Esophagus mucosa (tissue), 1 donor: ENCODE results near the gene OPN3. TPM values are rescaled to one million over a fixed set of nuclear protein-coding genes. Genes with fewer than 3 reads are reported as not detected.

Experiments used
- ATAC-seq: fragments of 200-7000 bp; cut with Tn5 transposase; one replicate; pipeline ENCODE4 v1.9.1; 2020
- total RNA-seq: library from RNA; stranded (reverse); gene quantifications from one replicate; pipeline ENCODE4 v1.2.4, GENCODE V29; 2023
- donor health status: DM: yes; HTN: yes; CAD: no.

Gene OPN3
- total RNA-seq, 1 donor from 2014 or later = 11.0 TPM

DNA sequence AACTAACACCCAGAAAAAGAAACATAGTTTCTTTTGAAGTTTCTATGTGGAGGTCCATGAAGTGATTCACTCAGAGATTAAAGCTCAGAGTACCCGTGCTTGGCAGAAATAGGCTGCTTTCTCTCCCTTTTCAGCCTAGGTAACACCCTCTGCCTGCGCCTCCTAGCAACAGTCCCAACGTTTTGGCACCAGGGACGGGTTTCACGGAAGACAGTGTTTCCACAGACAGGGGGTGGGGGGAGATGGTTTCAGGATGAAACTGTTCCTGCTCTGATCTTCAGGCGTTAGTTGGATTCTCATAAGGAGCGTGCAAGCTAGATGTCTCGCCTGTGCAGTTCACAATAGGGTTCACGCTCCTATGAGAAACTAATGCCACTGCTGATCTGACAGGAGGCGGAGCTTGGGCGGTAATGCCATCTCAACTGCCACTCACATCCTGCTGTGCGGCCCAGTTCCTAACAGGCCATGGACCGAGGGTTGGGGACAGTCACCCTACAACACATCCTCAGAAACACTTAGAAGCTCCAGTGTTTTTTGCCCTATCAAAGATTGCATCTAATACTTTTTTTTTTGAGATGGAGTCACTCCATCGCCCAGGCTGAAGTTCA lies 53.2 kb downstream of the OPN3 start:
- ATAC-seq = no peak

DNA sequence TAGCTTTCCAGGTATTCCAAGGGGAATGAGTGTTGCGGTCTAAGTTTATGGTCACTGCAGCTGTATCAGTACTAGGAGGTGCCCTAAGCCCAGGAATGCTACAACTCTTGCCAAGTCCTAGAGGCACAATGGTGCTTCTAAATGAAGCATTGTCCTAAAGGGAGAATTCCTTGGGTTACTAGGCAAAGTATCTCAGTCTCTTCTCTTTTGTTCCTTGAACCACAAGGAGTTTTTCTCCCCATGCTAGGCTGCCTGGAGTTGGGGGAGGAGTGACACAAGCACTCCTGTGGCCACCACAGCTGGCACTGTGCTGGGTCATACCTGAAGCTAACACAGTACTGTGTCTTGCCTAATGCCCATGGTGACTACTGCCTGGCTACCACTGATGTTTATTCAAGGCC lies 57.2 kb downstream of the OPN3 start:
- ATAC-seq = peak; percentile 36

DNA sequence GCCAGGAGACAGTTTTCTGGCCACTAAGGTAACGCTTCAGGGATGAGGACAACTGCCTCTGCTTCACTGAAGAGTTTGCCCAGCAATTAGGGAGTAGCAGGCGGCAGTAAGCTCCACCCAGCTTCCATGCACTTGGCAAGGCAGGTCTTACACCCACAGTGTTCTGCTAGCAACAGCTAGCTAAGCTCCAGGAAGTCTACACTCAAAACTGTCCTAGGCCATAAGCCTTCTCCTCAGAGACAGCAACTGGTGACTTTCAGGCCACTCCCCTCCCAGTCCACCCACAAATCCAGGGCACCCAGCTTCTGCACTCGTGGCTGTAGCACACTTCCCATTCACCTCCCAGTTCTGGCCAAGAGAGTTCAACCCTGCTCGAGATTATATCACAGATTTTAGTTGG lies 60.7 kb downstream of the OPN3 start:
- peak; percentile 95 for ATAC-seq

DNA sequence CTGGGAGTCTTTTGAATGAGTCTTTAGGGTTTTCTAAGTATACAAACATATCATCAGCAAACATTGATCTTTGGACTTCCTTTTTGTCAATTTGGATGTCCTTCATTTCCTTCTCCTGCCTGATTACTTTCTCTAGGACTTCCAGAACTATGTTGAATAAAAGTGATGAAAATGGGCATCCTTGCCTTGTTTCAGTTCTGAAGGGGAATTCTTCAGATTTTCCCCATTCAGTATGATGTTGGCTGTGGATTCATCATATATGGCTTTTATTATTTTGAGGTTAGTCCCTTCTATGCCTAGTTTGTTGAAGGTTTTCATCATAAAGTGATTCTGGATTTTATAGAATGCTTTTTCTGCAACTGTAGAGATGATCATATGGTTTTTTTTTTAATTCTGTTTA lies 66.0 kb downstream of the OPN3 start:
- no peak for ATAC-seq

DNA sequence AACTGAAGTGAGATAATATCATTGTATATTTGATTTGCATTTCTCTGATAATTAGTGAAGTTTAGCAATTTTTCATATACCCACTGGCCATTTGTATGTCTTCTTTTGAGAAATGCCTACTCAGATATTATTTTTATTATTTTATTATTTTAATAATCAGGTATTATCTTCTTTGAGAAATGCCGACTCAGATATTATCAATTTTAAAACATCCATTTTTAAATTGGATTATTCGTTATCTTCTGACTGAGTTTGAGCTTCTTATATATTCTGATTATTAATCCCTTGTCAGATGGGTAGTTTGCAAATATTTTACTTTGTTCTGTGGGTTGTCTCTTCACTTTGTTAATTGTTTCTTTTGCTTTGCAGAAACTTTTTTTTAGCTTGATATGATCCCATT lies 70.3 kb downstream of the OPN3 start:
- no peak for ATAC-seq

DNA sequence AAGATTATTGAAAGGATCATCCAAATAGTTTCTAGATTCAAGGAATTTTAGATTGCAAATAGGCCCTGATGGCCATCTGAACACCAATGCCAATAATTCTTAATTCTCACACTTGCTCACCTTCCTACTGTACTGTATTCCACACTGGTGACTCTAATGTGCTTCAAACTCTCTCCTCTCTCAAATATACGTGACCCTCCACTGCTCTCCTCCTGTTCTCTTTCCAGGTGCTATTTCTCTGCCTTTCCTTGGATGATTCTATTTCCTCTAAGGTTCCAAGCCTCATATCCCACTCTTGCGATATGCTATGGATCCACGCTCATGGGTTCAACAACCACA lies 79.4 kb downstream of the OPN3 start:
- ATAC-seq = no peak

DNA sequence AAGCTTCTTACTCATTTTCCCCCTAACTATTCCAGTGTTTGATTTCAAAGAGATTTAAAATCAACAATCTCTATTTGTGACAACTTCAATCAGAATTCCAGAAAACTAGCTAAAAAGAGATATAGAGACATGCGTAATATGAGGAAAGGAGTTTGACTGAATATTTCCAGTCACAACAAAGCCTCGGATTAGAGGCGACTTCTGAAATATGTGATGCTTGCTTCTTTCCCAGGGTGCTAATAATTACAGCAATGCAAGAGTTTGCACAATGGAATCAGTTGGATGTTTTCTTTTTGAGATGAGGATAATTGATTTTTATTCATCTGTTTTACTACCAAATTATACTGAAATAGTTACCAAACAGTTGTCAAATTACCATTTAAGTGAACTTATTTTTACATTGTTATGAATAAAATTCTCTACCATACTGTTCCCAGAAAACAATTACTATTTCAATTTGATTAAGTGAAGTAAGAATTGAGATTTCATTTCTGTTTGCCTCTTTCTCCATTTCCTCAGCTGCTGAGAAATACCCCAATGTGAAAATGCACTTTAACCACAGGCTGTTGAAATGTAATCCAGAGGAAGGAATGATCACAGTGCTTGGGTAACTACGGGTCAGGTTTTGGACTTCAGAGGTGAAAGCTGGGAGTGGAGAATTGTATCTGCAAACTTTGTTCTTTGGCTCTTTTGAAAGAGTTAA lies 79.9 kb downstream of the OPN3 start:
- ATAC-seq = no peak

DNA sequence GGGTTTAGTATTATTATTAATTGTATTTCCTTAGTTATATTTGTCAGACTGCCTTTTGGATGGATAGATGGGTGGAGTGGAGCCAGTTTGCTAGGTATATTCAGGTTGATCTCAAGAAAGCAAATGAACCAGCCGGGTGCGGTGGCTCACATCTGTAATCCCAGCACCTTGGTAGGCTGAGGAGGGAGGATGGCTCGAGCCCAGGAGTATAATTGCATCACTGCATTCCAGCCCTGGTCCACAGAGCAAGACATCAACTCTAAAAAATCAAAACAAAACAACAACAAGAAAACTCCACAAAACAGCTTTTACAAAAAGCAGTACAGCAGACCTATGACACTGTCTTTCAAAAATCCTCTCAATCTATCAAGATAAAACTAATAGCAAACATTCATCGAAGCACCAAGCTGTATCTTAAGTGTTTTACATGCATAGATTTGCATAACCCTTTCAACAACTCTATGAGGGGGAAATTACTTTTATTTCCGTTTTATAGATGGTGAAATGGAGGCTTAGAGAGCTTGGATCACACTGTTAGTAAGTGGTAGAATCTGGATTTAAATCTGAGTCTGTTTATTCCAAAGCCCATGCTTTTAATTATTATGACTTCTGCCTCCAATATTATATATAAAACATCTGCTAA lies 82.5 kb downstream of the OPN3 start:
- no peak for ATAC-seq

DNA sequence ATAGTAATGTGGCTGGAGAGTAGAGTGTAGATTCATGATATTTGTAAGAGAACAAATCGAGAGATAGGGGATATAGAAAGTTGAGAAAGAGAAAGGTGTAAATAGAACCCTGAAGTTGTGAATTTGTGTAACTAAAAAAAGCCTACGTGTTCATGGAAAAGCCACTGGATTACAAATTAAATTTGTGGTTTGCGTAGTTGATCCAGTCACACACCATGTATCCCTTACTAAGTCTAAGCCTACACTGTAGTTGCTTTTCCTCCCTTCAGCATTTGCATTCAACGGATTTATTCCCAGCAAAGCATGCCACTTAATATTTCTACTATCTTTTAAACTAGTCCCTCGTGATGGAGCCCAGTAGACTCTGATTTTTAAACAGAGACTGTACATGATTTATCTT lies 83.1 kb downstream of the OPN3 start:
- ATAC-seq = no peak

DNA sequence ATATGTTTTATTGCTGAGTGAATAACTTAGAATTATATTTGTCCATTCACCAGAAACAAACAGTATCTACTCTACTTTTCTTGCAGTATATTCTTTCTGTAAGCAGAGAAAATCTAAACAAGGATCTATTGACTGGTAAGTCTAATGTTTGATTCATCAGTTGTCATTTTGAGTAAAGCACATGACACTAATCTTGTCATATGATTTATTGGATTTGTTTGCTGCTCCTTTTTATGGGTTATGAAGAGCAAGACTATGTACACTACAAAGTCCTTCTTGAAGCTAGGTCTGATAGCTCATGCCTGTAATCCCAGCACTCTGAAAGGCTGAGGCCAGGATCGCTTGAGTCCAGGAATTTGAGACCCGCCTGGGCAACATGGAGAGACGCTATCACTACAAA lies 84.6 kb downstream of the OPN3 start:
- no peak for ATAC-seq

DNA sequence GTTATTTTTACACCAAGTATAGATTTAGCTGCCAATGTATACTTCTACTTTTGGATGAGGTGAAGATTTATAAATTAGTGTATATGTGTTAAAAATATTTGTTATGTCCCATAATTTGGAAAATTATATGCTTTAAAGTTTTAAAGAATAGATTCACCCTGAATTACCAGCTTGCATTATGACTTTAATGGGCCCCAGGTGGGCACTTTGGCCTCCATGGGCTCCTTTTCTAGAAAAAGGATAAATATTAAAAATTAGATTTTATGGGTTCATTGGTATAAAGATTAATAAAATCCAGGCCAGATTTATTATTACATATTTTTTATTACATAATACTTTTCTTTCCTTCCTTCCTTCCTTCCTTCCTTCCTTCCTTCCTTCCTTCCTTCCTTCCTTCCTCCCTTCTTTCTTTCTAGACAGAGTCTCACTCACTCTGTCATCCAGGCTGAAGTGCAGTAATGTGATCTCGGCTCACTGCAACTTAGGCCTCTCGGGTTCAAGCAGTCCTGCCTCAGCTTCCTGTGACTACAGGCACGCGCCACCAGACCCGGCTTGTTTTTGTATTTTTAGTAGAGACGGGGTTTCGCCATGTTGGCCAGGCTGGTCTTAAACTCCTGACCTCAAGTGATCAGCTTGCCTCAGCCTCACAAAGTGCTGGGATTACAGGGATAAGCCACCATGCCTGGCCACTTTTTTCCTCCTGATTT lies 86.1 kb downstream of the OPN3 start:
- no peak for ATAC-seq

DNA sequence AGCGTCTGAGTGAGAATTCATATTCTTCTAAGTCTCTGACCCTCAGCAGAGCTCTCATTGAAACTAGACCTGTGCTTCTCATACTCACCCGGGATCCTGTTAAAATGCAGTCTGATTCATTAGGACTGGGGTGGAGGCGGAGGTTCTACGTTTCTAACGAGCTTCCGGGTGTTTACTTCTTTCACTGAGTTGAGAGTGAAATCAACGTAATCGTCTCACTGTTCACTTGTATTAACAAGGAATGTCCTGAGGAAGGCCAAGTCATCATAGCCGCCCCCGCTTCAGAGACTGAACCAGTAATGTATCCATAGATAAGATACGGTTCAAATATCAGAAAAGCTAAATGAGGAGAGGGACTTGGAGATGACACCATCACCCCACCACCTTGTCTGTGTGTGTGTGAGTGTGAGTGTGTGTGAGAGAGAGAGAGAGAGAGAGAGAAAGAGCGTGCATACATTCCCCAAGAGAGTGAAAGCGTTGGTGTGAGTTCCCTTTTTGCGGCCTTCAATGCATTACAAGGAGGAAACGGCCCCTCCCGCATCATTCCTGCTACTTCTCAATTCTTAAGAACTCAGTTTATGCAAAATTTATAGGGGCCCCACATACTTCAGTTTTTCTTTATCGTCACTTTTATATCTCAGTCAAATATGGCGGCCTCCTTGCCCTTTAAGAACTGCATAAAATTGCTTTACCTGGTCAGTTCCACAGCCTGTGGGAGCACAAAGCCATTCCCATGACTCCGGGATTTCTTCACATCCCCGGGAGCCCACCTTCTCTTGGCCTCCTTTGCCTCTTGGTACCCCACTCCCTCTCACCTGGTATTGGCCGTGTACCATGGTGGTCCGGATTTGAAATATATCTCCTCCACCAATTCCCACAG lies 88.2 kb downstream of the OPN3 start:
- peak; percentile 74 for ATAC-seq

DNA sequence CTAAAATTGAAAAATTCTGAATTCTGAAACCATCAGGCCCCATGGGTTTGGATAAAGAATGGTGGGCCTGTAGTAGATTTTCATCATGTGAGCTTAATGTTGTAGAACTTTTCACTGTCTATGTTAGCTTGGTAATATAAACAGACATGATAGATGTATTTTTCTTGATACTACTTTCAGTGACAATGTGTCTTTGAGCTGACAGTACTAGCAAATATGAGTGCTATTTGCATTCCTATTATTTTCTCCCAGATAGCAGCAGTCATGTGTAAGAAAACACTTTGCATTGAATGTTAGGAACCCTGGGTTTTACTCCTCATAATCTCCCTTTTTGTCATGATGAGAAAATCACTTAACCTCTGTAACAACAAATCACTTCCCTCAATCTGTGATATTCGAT lies 89.9 kb downstream of the OPN3 start:
- no peak for ATAC-seq

DNA sequence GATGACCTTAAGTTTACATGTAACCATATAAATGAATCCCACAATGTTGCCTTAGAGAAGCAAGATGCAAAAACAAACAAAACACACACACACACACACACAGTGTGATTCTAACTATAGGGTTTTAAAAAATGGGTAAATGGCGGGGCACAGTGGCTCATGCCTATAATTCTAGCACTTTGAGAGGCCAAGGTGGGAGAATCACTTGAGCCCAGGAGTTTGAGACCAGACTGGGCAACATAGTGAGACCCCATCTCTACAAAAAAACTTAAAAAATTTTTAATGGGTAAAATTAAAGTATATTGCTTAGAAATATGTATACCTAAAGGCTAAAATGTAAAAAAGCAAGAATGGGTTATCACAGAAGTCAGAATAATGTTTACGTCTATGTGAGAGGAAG lies 92.2 kb downstream of the OPN3 start:
- ATAC-seq = no peak

Other genes starting within 250 kb of the OPN3 start
- 54.8 TPM for gene FH, start 120.6 kb downstream of the OPN3 start, total RNA-seq
- 0.12 TPM for gene KMO, start 108.0 kb downstream of the OPN3 start, total RNA-seq
- gene CHML, start within 50 bp of the OPN3 start, total RNA-seq = 4.1 TPM
- not detected for gene WDR64, start 11.9 kb upstream of the OPN3 start, total RNA-seq
- gene EXO1, start 207.8 kb upstream of the OPN3 start, total RNA-seq = 5.1 TPM